ENCODE results near the gene GNPNAT1. TPM values are rescaled to one million over a fixed set of nuclear protein-coding genes. Genes with fewer than 3 reads are reported as not detected.

GNPNAT1 gene
- total and polyA plus RNA-seq, 2 donors (not counting 1 experiment from before 2014, with no cell fraction given) = 2.1 to 7.8 TPM

- H3K4me1 Mint-ChIP-seq = peaks cover 8% of the 10 kb centered on the region
- Histone ChIP-seq H3K4me2 (replicated peaks; ENCODE audit: low read depth, low read length, poor library complexity, severe bottlenecking) (no peak overlapping the region), H3K36me3 (replicated peaks in 1 of 2; ENCODE audit: control extremely low read depth in 1 of 2, control insufficient read depth in 1 of 2, extremely low read depth in 1 of 2, insufficient read depth in 2 of 2, low read length in 1 of 2) (peaks cover 2 to 34% of the 10 kb centered on the region in 2 experiments), H3K9me3 (ENCODE audit: control extremely low read depth in 1 of 3, control insufficient read depth in 2 of 3, insufficient read depth in 1 of 3, low read length in 2 of 3) (no peaks in the 10 kb centered on the region), H4K20me1 (ENCODE audit: control insufficient read depth, insufficient read depth, low read length, poor library complexity, severe bottlenecking) (no peaks in the 10 kb centered on the region), H3K27me3 (replicated peaks in 1 of 4; ENCODE audit: control extremely low read depth in 1 of 4, control insufficient read depth in 3 of 4, insufficient read depth in 4 of 4, low read length in 3 of 4) (no peaks in the 10 kb centered on the region), H3K4me3 (ENCODE audit: control extremely low read depth in 1 of 5, extremely low read depth in 1 of 5, insufficient read depth in 1 of 5, low read depth in 2 of 5, low read length in 4 of 5) (no peak overlapping the region), H3K79me2 (ENCODE audit: control insufficient read depth, insufficient read depth, low read length) (no peaks in the 10 kb centered on the region), H3K27ac (ENCODE audit: low read length in 2 of 2) (no peak overlapping the region), H3K4me1 (ENCODE audit: control insufficient read depth in 2 of 2, insufficient read depth in 2 of 2, low read length in 2 of 2) (peaks cover 0 to 4% of the 10 kb centered on the region in 2 donors), H2AFZ (ENCODE audit: insufficient read depth, low read depth, low read length, poor library complexity, severe bottlenecking) (no peak overlapping the region), H3K9ac (ENCODE audit: low read length) (no peak overlapping the region)
- H3K4me3 Mint-ChIP-seq = no peak overlapping the region
- no CpG with 5 or more reads among the region's 1 CpG for WGBS (ENCODE audit: insufficient coverage)
- H3K27ac Mint-ChIP-seq = no peak overlapping the region
- DNase-seq (no peak), ATAC-seq (ENCODE audit: low read depth) (no peak)
- intact Hi-C loops (cut with micrococcal nuclease) = no loop called here
- TF ChIP-seq EZH2 (IDR thresholded peaks at IDR 0.05; ENCODE audit: borderline replicate concordance, insufficient read depth, low read depth, low read length, poor library complexity, severe bottlenecking) (no peak), CTCF (IDR thresholded peaks at IDR 0.05) (no peak)
- CTCF ChIA-PET = no interaction called here
- H3K27me3 Mint-ChIP-seq = no peaks in the 10 kb centered on the region
- POLR2A ChIA-PET = no interaction called here
- no peaks in the 10 kb centered on the region for H3K9me3 Mint-ChIP-seq (ENCODE audit: insufficient read depth)
These were observed 32.3 kb downstream of the GNPNAT1 start for GRCh38 chr14:52759145-52759544.

GRCh38 chr14:52755607-52756316, 35.6 kb downstream of the GNPNAT1 start:
- peaks cover 2 to 31% of the 10 kb centered on the region in 2 experiments for H3K36me3 ChIP-seq (replicated peaks in 1 of 2; ENCODE audit: control extremely low read depth in 1 of 2, control insufficient read depth in 1 of 2, extremely low read depth in 1 of 2, insufficient read depth in 2 of 2, low read length in 1 of 2)
- H3K4me2 ChIP-seq (replicated peaks; ENCODE audit: low read depth, low read length, poor library complexity, severe bottlenecking) = no peak overlapping the region
- no peaks in the 10 kb centered on the region for H4K20me1 ChIP-seq (ENCODE audit: control insufficient read depth, insufficient read depth, low read length, poor library complexity, severe bottlenecking)
- intact Hi-C loops (cut with micrococcal nuclease) = no loop called here
- no peak overlapping the region for H2AFZ ChIP-seq (ENCODE audit: insufficient read depth, low read depth, low read length, poor library complexity, severe bottlenecking)
- TF ChIP-seq EZH2 (IDR thresholded peaks at IDR 0.05; ENCODE audit: borderline replicate concordance, insufficient read depth, low read depth, low read length, poor library complexity, severe bottlenecking) (no peak), CTCF (IDR thresholded peaks at IDR 0.05) (no peak)
- Mint-ChIP-seq H3K9me3 (ENCODE audit: insufficient read depth) (no peaks in the 10 kb centered on the region), H3K4me3 (no peak overlapping the region), H3K4me1 (no peaks in the 10 kb centered on the region), H3K27me3 (no peaks in the 10 kb centered on the region), H3K27ac (no peak overlapping the region)
- H3K4me3 ChIP-seq (ENCODE audit: control extremely low read depth in 1 of 5, extremely low read depth in 1 of 5, insufficient read depth in 1 of 5, low read depth in 2 of 5, low read length in 4 of 5) = no peak overlapping the region
- H3K27ac ChIP-seq (ENCODE audit: low read length in 2 of 2) = no peak overlapping the region
- H3K27me3 ChIP-seq (replicated peaks in 1 of 4; ENCODE audit: control extremely low read depth in 1 of 4, control insufficient read depth in 3 of 4, insufficient read depth in 4 of 4, low read length in 3 of 4) = no peaks in the 10 kb centered on the region
- no peaks in the 10 kb centered on the region for H3K79me2 ChIP-seq (ENCODE audit: control insufficient read depth, insufficient read depth, low read length)
- no peaks in the 10 kb centered on the region for H3K4me1 ChIP-seq (ENCODE audit: control insufficient read depth in 2 of 2, insufficient read depth in 2 of 2, low read length in 2 of 2)
- ChIA-PET CTCF (interaction anchor here (1.1 kb wide), 1 partner anchor 35 kb away, joined by 3 read pairs; no protein-coding TSS in a partner anchor), POLR2A (no interaction called here)
- WGBS (ENCODE audit: insufficient coverage) = no CpG with 5 or more reads among the region's 5 CpGs
- DNase-seq (no peak), ATAC-seq (ENCODE audit: low read depth) (no peak)
- peaks cover 0 to 1% (median 0%) of the 10 kb centered on the region in 3 donors for H3K9me3 ChIP-seq (ENCODE audit: control extremely low read depth in 1 of 3, control insufficient read depth in 2 of 3, insufficient read depth in 1 of 3, low read length in 2 of 3)
- no peak overlapping the region for H3K9ac ChIP-seq (ENCODE audit: low read length)

Measured in B cell (primary cell).